GM12864 (cell line): Measurements from ENCODE around the gene ZFR.

Experiments
- DNase-seq: peaks from one replicate; pipeline ENCODE4 v3.0.0-alpha.2; 2011; ENCODE audit warnings: low read depth
- H3K4me3 ChIP-seq: 2 replicates; pipeline ENCODE4 v1.5.1; 2011; ENCODE audit warnings: mild to moderate bottlenecking, low read depth, low read length, control low read depth
- CTCF ChIP-seq: IDR thresholded peaks from 2 replicates; pipeline ENCODE4 v1.5.1; 2011; ENCODE audit warnings: low read depth, mild to moderate bottlenecking, moderate library complexity, low read length, control low read depth, inconsistent platforms; ENCODE audit errors: missing control alignments

Gene ZFR

GRCh38 chr5:32443541-32444430 lies 754 bp downstream of the ZFR start:
- H3K4me3 ChIP-seq = peak overlapping the region; percentile 61
- no peak for DNase-seq
- TF ChIP-seq CTCF = no peak

GRCh38 chr5:32443145-32443540 lies 1.4 kb downstream of the ZFR start:
- no peak for TF ChIP-seq CTCF
- DNase-seq = no peak
- peak overlapping the region; percentile 61 for H3K4me3 ChIP-seq

- no peak for DNase-seq
- H3K4me3 ChIP-seq = no peak overlapping the region
- TF ChIP-seq CTCF = no peak
These were observed 5.4 kb downstream of the ZFR start for GRCh38 chr5:32439086-32439642.

- TF ChIP-seq CTCF = no peak
- no peak overlapping the region for H3K4me3 ChIP-seq
- no peak for DNase-seq
These were observed 7.8 kb downstream of the ZFR start for GRCh38 chr5:32436553-32437242.

- H3K4me3 ChIP-seq = no peak overlapping the region
- no peak for TF ChIP-seq CTCF
- DNase-seq = no peak
These were observed 9.2 kb downstream of the ZFR start for GRCh38 chr5:32435383-32435782.

- no peak for TF ChIP-seq CTCF
- DNase-seq = no peak
- H3K4me3 ChIP-seq = no peak overlapping the region
These were observed 10.3 kb downstream of the ZFR start for GRCh38 chr5:32434221-32434620.
